Measurements from ENCODE around the gene MXD3.
A peak's percentile ranks its signal among the peaks of the same experiment; 100 is the strongest.
"Not testable (repeated sequence)": the region's sequence is repeated elsewhere in the genome, so short reads cannot be mapped to it uniquely, and the experiment has no call there.

The MXD3 gene

DNA sequence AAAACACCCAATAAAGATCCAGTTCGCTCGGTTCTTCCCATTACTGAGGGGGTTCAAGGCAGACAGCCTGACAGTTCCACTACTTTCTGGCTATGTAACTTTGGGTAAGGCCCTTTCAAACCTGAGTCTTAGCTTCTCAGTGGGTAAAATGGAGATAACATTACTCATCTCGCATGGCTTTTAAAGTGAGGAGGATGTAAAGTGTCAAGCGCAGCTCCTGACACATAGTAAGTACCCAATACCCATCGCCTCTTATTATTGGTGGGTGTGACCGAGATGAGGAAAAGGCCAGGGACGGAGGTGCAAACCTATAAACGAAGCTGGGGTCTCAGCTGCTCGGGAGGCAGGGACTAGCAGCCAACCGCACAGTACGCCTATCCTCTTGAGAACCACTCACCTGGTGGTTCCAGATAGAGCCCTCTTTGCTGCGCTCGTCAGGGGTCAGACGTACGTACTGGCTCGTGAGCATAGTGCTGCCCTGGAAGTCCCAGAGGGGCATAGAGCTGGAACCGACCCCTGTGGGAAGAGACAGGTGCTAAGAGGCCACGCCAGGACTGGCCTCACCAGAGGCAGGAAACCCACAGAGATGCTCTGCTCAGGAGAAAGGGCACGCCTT is 39.2 kb upstream of the MXD3 start:
- peaks cover 55% of the 10 kb centered on the region for H3K4me1 Mint-ChIP-seq
- H3K4me3 Mint-ChIP-seq = peak overlapping the region; percentile 87
- ATAC-seq (peak; percentile 20), DNase-seq (ENCODE audit: low spot score in 2 of 2) (peak in 1 of 2 donors; percentile 65)
- no peaks in the 10 kb centered on the region for H3K9me3 Mint-ChIP-seq
- H3K27ac Mint-ChIP-seq = peak overlapping the region; percentile 99
- H3K36me3 Mint-ChIP-seq = peaks cover 52% of the 10 kb centered on the region

GRCh38 chr5:177349762-177350161 is 38.1 kb upstream of the MXD3 start:
- no peak for DNase-seq (ENCODE audit: low spot score in 2 of 2)
- Mint-ChIP-seq H3K27ac (peak overlapping the region; percentile 99), H3K4me3 (peak overlapping the region; percentile 87), H3K9me3 (no peaks in the 10 kb centered on the region), H3K4me1 (peaks cover 44% of the 10 kb centered on the region), H3K36me3 (peaks cover 63% of the 10 kb centered on the region)
- ATAC-seq = no peak

DNA sequence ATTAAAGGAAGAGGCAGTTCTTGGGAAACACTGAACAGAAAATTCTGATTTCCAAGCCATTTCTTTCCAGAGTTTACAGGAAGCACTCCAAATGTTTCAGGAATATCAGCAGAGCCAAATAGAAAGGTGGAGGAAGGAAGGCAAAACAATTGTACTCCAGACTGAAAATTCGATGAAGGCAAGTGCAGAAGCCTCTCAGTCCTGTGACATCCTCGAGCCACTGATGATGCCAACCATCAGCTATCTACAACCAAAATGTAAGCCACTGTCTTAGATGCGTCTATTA is 37.6 kb upstream of the MXD3 start:
- H3K27ac Mint-ChIP-seq = peak overlapping the region; percentile 99
- H3K4me1 Mint-ChIP-seq = peaks cover 39% of the 10 kb centered on the region
- DNase-seq (ENCODE audit: low spot score in 2 of 2) (no peak), ATAC-seq (no peak)
- H3K9me3 Mint-ChIP-seq = no peaks in the 10 kb centered on the region
- H3K36me3 Mint-ChIP-seq = peaks cover 68% of the 10 kb centered on the region
- peak overlapping the region; percentile 87 for H3K4me3 Mint-ChIP-seq

GRCh38 chr5:177347699-177348098 is 36.0 kb upstream of the MXD3 start:
- Mint-ChIP-seq H3K27ac (no peak overlapping the region), H3K9me3 (no peaks in the 10 kb centered on the region), H3K4me1 (peaks cover 43% of the 10 kb centered on the region), H3K4me3 (no peak overlapping the region), H3K36me3 (peaks cover 84% of the 10 kb centered on the region)
- ATAC-seq (no peak), DNase-seq (ENCODE audit: low spot score in 2 of 2) (no peak)

DNA sequence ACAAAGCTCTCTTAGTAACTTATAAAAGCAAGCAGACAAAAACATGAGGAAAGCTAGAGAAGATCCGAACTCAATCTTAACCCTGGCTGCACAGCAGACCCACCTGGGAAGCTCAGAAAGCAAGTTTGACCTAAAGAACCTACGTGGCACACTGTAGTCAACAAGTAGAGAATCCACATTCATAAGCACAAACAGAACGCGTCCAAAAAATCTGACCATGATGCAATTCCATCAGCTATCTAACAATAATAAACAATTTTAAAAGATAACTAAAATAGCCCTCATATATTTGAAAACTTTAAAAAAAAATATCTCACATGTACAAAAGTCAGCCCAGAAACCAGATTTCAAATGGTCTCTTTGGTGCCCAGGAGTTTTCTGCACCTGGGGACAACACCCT is 35.1 kb upstream of the MXD3 start:
- no peak for DNase-seq (ENCODE audit: low spot score in 2 of 2)
- H3K36me3 Mint-ChIP-seq = peaks cover 90% of the 10 kb centered on the region
- ATAC-seq = no peak
- no peaks in the 10 kb centered on the region for H3K9me3 Mint-ChIP-seq
- H3K4me3 Mint-ChIP-seq = no peak overlapping the region
- H3K27ac Mint-ChIP-seq = peak overlapping the region; percentile 37
- H3K4me1 Mint-ChIP-seq = peaks cover 40% of the 10 kb centered on the region

DNA sequence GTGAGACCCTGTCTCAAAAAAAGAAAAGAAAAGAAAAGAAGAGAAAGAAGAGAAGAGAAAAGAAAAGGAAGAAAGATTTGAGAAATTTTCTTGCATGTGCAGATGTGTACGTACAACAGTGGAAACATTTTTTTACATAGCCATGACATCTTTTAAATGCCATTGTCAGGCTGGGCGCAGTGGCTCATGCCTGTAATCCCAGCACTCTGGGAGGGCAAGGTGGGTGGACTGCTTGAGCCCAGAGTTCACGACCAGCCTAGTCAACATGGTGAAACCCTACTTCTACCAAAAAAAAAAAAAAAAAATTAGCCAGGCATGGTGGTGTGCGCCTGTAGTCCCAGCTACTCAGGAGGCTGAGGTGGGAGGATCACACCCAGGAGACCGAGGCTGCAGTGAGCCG is 33.2 kb upstream of the MXD3 start:
- peaks cover 41% of the 10 kb centered on the region for H3K4me1 Mint-ChIP-seq
- no peak overlapping the region for H3K4me3 Mint-ChIP-seq
- no peak for DNase-seq (ENCODE audit: low spot score in 2 of 2)
- no peak overlapping the region for H3K27ac Mint-ChIP-seq
- peaks cover 100% of the 10 kb centered on the region for H3K36me3 Mint-ChIP-seq
- ATAC-seq = no peak
- no peaks in the 10 kb centered on the region for H3K9me3 Mint-ChIP-seq

- H3K27ac Mint-ChIP-seq = peak overlapping the region; percentile 58
- peaks cover 41% of the 10 kb centered on the region for H3K4me1 Mint-ChIP-seq
These were observed 32.1 kb upstream of the MXD3 start for GRCh38 chr5:177343777-177344176.

DNA sequence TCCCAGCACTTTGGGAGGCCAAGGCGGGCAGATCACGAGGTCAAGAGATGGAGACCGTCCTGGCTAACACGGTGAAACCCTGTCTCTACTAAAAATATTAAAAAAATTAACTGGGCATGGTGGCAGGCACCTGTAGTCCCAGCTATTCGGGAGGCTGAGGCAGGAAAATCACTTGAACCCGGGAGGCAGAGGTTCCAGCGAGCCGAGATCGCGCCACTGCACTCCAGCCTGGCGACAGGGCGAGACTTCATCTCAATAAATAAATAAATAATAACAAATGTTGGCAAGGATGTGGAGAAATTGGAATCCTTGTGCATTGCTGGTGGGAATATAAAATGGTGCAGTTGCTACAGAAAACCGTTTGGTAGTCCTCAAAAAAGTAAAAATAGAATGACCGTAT is 31.3 kb upstream of the MXD3 start:
- H3K27ac Mint-ChIP-seq; DNase-seq (ENCODE audit: low spot score in 2 of 2); H3K9me3 Mint-ChIP-seq; ATAC-seq; H3K4me3 Mint-ChIP-seq: not testable (repeated sequence)
- Mint-ChIP-seq H3K36me3 (peaks cover 94% of the 10 kb centered on the region), H3K4me1 (peaks cover 43% of the 10 kb centered on the region)

More at GRCh38 chr5:177343777-177344176, 32.1 kb upstream of the MXD3 start:
- no peaks in the 10 kb centered on the region for H3K9me3 Mint-ChIP-seq
- H3K4me3 Mint-ChIP-seq = no peak overlapping the region
- H3K36me3 Mint-ChIP-seq = peaks cover 100% of the 10 kb centered on the region
- ATAC-seq (no peak), DNase-seq (ENCODE audit: low spot score in 2 of 2) (no peak)

GRCh38 chr5:177339107-177339638 is 27.5 kb upstream of the MXD3 start:
- ATAC-seq (peak; percentile 28), DNase-seq (ENCODE audit: low spot score in 2 of 2) (no peak)
- peaks cover 90% of the 10 kb centered on the region for H3K36me3 Mint-ChIP-seq
- H3K4me1 Mint-ChIP-seq = peaks cover 42% of the 10 kb centered on the region
- H3K27ac Mint-ChIP-seq = peak overlapping the region; percentile 64
- H3K9me3 Mint-ChIP-seq = no peaks in the 10 kb centered on the region
- H3K4me3 Mint-ChIP-seq = peak overlapping the region; percentile 0

- ATAC-seq (no peak), DNase-seq (ENCODE audit: low spot score in 2 of 2) (no peak)
- H3K4me1 Mint-ChIP-seq = peaks cover 44% of the 10 kb centered on the region
- peak overlapping the region; percentile 64 for H3K27ac Mint-ChIP-seq
- H3K36me3 Mint-ChIP-seq = peaks cover 90% of the 10 kb centered on the region
- H3K9me3 Mint-ChIP-seq = no peaks in the 10 kb centered on the region
- no peak overlapping the region for H3K4me3 Mint-ChIP-seq
These were observed 26.8 kb upstream of the MXD3 start for GRCh38 chr5:177338251-177339106.

- Mint-ChIP-seq H3K4me3 (no peak overlapping the region), H3K4me1 (peaks cover 46% of the 10 kb centered on the region), H3K27ac (peak overlapping the region; percentile 85), H3K36me3 (peaks cover 90% of the 10 kb centered on the region), H3K9me3 (no peaks in the 10 kb centered on the region)
- DNase-seq (ENCODE audit: low spot score in 2 of 2) = no peak
- ATAC-seq = no peak
These were observed 25.2 kb upstream of the MXD3 start for GRCh38 chr5:177336603-177337494.

DNA sequence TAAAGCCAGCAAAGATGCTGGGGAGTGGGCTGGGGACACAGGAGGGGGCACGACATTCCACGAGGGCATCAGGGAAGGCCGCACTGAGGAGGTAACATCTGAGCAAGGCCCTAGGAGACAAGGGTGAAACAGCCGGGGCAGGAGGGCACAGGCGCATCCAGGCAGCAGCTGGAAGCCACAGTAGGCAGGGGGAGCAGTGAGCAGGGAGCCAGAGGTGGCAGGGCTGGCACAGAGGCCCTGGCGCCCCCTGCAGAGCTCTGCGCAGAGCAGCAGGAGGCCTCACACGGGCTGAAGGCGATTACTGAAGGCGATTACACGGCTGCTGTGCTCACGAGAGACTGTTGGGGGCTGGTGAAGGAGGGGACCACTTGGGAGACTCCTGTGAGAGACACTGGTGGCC is 24.4 kb upstream of the MXD3 start:
- H3K4me3 Mint-ChIP-seq = no peak overlapping the region
- DNase-seq (ENCODE audit: low spot score in 2 of 2) (no peak), ATAC-seq (peak; percentile 65)
- H3K36me3 Mint-ChIP-seq = peaks cover 90% of the 10 kb centered on the region
- peak overlapping the region; percentile 85 for H3K27ac Mint-ChIP-seq
- H3K9me3 Mint-ChIP-seq = no peaks in the 10 kb centered on the region
- peaks cover 49% of the 10 kb centered on the region for H3K4me1 Mint-ChIP-seq

- Mint-ChIP-seq H3K27ac (peak overlapping the region; percentile 85), H3K4me3 (no peak overlapping the region), H3K36me3 (peaks cover 90% of the 10 kb centered on the region)
These were observed 24.0 kb upstream of the MXD3 start for GRCh38 chr5:177335701-177336065.

GRCh38 chr5:177334781-177335700 is 23.3 kb upstream of the MXD3 start:
- no peak for ATAC-seq
- peaks cover 90% of the 10 kb centered on the region for H3K36me3 Mint-ChIP-seq

More at GRCh38 chr5:177335701-177336065, 24.0 kb upstream of the MXD3 start:
- ATAC-seq = no peak
- H3K9me3 Mint-ChIP-seq = no peaks in the 10 kb centered on the region
- DNase-seq (ENCODE audit: low spot score in 2 of 2) = no peak
- peaks cover 53% of the 10 kb centered on the region for H3K4me1 Mint-ChIP-seq

More at GRCh38 chr5:177334781-177335700, 23.3 kb upstream of the MXD3 start:
- Mint-ChIP-seq H3K27ac (peak overlapping the region; percentile 85), H3K4me3 (no peak overlapping the region), H3K9me3 (no peaks in the 10 kb centered on the region), H3K4me1 (peaks cover 57% of the 10 kb centered on the region)
- DNase-seq (ENCODE audit: low spot score in 2 of 2) = no peak

All from stimulated activated effector memory CD8-positive, alpha-beta T cell treated with anti-CD3 and anti-CD28 coated beads, Interleukin-12 subunit alpha, Interleukin-12 subunit beta, amount 100 ng/mL, for 72 hours (primary cell).